Glomerular visceral epithelial cell (primary cell): ENCODE data around the gene ZBTB18.
A peak's percentile ranks its signal among the peaks of the same experiment; 100 is the strongest.

Source experiments
- DNase-seq: peaks from one replicate; pipeline ENCODE4 v3.0.0-alpha.2; 2016; ENCODE audit errors: extremely low spot score

The ZBTB18 gene

DNA sequence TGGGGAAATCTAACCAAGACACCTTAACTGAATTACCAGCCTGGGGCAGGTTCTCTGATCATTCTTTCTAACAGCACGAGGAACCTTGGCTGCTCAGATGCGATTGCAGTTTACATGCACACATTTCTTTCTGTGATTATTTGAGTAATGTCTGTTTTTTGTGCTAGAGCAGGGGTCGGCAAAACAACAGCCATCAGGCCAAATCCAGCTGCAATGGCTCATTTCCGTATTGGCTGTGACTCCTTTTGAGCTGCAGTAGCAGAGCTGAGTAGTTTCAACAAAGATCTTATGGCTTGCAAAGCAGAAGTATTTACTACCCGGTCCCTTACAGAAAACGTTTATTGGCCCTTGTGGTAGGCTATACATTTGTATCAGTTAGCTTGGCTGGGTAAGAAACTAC lies 37.1 kb downstream of the ZBTB18 start:
- DNase-seq = no peak

DNA sequence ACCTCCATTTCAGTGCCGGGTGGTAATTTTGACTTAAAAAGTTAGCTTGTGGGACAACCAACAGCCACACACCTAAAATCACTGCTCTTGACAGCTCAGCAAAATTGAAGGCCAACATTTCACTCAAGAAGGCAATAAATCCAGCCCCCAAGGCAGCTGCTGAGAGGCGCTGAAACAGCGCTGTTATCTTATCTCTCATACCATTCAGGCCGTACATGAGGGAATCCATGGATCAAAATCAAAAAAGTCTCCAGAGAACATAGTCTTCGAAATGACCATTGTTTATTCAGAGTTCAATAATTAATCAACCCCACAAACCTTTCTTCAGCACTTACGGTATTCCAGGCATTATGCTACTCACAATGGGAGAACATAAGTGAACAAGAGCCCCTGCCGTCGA lies 38.5 kb downstream of the ZBTB18 start:
- no peak for DNase-seq

GRCh38 chr1:244090645-244091044 lies 39.6 kb downstream of the ZBTB18 start:
- no peak for DNase-seq

- peak; percentile 92 for DNase-seq
These were observed 41.3 kb downstream of the ZBTB18 start for GRCh38 chr1:244092293-244092963.

GRCh38 chr1:244092964-244093638 lies 42.0 kb downstream of the ZBTB18 start:
- DNase-seq = peak; percentile 72

GRCh38 chr1:244094880-244095528 lies 43.9 kb downstream of the ZBTB18 start:
- no peak for DNase-seq

- no peak for DNase-seq
These were observed 44.4 kb downstream of the ZBTB18 start for GRCh38 chr1:244095529-244095911.

GRCh38 chr1:244096066-244096610 lies 45.1 kb downstream of the ZBTB18 start:
- no peak for DNase-seq

- no peak for DNase-seq
These were observed 45.6 kb downstream of the ZBTB18 start for GRCh38 chr1:244096691-244097090.

- no peak for DNase-seq
These were observed 46.7 kb downstream of the ZBTB18 start for GRCh38 chr1:244097523-244098405.

DNA sequence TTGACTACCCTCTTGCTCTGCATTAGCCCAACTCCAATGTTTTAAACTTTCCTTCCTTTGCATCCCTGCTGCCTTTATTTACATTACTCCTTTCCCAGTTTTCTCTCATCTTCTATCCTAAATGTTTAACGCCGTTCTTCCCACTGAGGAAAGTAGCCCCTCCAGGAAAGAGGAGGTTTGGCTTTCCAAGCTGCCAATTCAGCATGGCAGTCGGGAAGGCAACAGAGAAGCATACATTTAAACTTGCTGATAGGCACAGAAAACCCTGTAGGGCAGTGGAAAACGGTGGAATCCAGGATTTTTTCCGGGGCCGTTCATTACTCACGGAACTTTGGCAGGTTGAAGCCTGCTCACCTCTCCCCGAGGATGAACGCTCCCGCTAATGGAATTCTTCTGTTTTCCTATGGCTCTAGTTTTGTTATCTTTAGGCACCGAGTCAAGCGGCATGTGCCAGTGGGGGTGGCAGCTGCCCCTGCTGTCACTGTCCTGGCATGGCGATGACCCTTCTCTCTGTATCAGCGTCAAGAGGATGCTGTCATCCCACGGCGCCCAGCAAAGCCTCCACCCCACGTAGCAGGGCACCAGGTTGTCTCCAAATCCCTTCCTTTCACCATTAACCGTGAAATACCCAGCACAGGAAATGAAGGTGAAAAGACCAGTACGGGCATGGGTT lies 48.3 kb downstream of the ZBTB18 start:
- no peak for DNase-seq

DNA sequence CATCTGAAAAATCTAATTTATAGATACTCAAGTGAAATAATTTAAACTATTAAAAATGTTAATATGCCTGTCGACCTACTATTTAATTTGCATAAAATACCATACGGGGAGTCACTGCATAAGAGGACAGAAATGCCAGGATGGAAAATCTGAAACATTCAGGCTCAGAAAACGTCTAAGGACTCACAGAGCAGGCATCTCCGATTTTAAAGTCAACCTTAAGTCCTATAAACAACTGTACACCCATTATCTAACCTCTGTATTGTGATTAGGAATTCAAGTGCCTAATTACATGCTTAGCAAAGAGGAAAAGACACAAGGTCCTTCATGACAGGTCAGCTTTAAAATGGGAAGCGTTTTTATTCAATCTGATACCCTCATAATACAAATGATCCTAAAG lies 49.2 kb downstream of the ZBTB18 start:
- no peak for DNase-seq

- DNase-seq = no peak
These were observed 49.8 kb downstream of the ZBTB18 start for GRCh38 chr1:244100704-244101453.

- DNase-seq = no peak
These were observed 51.0 kb downstream of the ZBTB18 start for GRCh38 chr1:244102046-244102445.

- no peak for DNase-seq
These were observed 51.4 kb downstream of the ZBTB18 start for GRCh38 chr1:244102468-244102867.

GRCh38 chr1:244104309-244105060 lies 53.4 kb downstream of the ZBTB18 start:
- DNase-seq = peak; percentile 95

- no peak for DNase-seq
These were observed 55.1 kb downstream of the ZBTB18 start for GRCh38 chr1:244106176-244106575.
